CD4-positive, alpha-beta T cell (primary cell): ENCODE data around the gene TUBB3. TPM values are rescaled to one million over a fixed set of nuclear protein-coding genes. Genes with fewer than 3 reads are reported as not detected.

Experiments used
- ATAC-seq: fragments of 200-7000 bp; cut with Tn5 transposase; one replicate; pipeline ENCODE4 v1.10.0; 2022; ENCODE audit warnings: mild to moderate bottlenecking; ENCODE audit not compliant: poor library complexity
- CTCF ChIA-PET: fragments of 350-600 bp; sonication (Branson Sonifier 250); formaldehyde crosslinking; loops from one replicate; lab custom pipeline; 2021; ENCODE audit warnings: antibody characterized with exemption, inconsistent platforms; lab: Charles Lee
- POLR2A ChIA-PET: fragments of 350-600 bp; sonication (Branson Sonifier 250); formaldehyde crosslinking; loops from one replicate; lab custom pipeline; 2021; ENCODE audit warnings: antibody characterized with exemption, inconsistent platforms; lab: Charles Lee
- DNase-seq, 14 experiments: peaks; one replicate each; pipeline ENCODE4 v3.0.0-alpha.2; 2013 to 2020; ENCODE audit warnings: mixed read lengths in 2 of 14
- H3K27ac ChIP-seq, 2 donors: one replicate each; pipeline versions ENCODE4 v1.5.1 to v1.7.0; 2013; ENCODE audit warnings: low read length in 2 of 2, low read depth in 1 of 2, mild to moderate bottlenecking in 1 of 2
- H3K27me3 ChIP-seq, 2 experiments: 1 replicate in 1 of 2; 2 replicates in 1 of 2; pipeline versions ENCODE4 v1.6.1 to v1.7.0; 2013; ENCODE audit warnings: low read length in 2 of 2, control low read depth in 1 of 2, mild to moderate bottlenecking in 1 of 2, moderate library complexity in 1 of 2; ENCODE audit not compliant: insufficient read depth in 2 of 2, control insufficient read depth in 1 of 2
- H3K36me3 ChIP-seq: one replicate; pipeline ENCODE4 v1.6.1; 2013; ENCODE audit warnings: low read length, control low read depth; ENCODE audit not compliant: insufficient read depth
- H3K4me1 ChIP-seq: one replicate; pipeline ENCODE4 v1.6.1; 2013; ENCODE audit warnings: low read length, control low read depth; ENCODE audit not compliant: insufficient read depth
- H3K4me3 ChIP-seq: one replicate; pipeline ENCODE4 v1.5.1; 2013; ENCODE audit warnings: mild to moderate bottlenecking, low read length, moderate library complexity
- H3K9me3 ChIP-seq, 2 experiments: 1 replicate in 1 of 2; 2 replicates in 1 of 2; pipeline versions ENCODE4 v1.6.1 to v1.7.0; 2013; ENCODE audit warnings: low read length in 2 of 2, mild to moderate bottlenecking in 2 of 2, control low read depth in 1 of 2, moderate library complexity in 1 of 2; ENCODE audit not compliant: control insufficient read depth in 1 of 2, insufficient read depth in 1 of 2
- H3K27ac Mint-ChIP-seq: one replicate; pipeline ENCODE4 v1.8.0; 2020; ENCODE audit warnings: mixed read lengths
- H3K27me3 Mint-ChIP-seq: one replicate; pipeline ENCODE4 v1.8.0; 2021; ENCODE audit warnings: mixed read lengths
- H3K36me3 Mint-ChIP-seq: one replicate; pipeline ENCODE4 v1.8.0; 2021; ENCODE audit warnings: low read depth, mixed read lengths
- H3K4me1 Mint-ChIP-seq: one replicate; pipeline ENCODE4 v1.8.0; 2021; ENCODE audit warnings: low read depth, mixed read lengths
- H3K4me3 Mint-ChIP-seq: one replicate; pipeline ENCODE4 v1.8.0; 2020; ENCODE audit warnings: mild to moderate bottlenecking, mixed read lengths
- H3K9me3 Mint-ChIP-seq: one replicate; pipeline ENCODE4 v1.8.0; 2020; ENCODE audit warnings: mixed read lengths
- CTCF ChIP-seq: fragments of 200-600 bp; IDR thresholded peaks from one replicate; pipeline ENCODE4 v1.8.0; 2022; ENCODE audit warnings: antibody characterized with exemption, mild to moderate bottlenecking
- intact Hi-C, 2 experiments: fragments of 100-400 bp; cut with DNase I in 1 of 2; cut with micrococcal nuclease in 1 of 2; formaldehyde crosslinking; loops; one replicate each; pipeline versions ENCODE4 v1.15.1 to v1.9.0; 2023 to 2025; cut with DNase I, micrococcal nuclease
- total RNA-seq, 174 experiments: library from RNA in 2 of 174; stranded (reverse) in 2 of 174; gene quantifications; one replicate each; pipeline ENCODE4 v1.2.3 and lab custom pipeline; 2021 to 2026

The TUBB3 gene
- total RNA-seq, 2 experiments from 2014 or later = 0.78 to 0.88 TPM

- Mint-ChIP-seq H3K4me1 (peaks cover 3% of the 10 kb centered on the region), H3K27ac (no peak overlapping the region), H3K27me3 (peaks cover 17% of the 10 kb centered on the region), H3K36me3 (no peaks in the 10 kb centered on the region), H3K9me3 (no peaks in the 10 kb centered on the region), H3K4me3 (peak overlapping the region; percentile 85)
- TF ChIP-seq CTCF = no peak
- no peaks in the 10 kb centered on the region for H3K9me3 ChIP-seq
- no peak for DNase-seq
- no peak overlapping the region for H3K27ac ChIP-seq
- no peaks in the 10 kb centered on the region for H3K36me3 ChIP-seq
- POLR2A ChIA-PET = no interaction called here
- H3K4me1 ChIP-seq = peaks cover 22% of the 10 kb centered on the region
- peaks cover 11 to 24% of the 10 kb centered on the region in 2 experiments for H3K27me3 ChIP-seq
- peak overlapping the region; percentile 53 for H3K4me3 ChIP-seq
- CTCF ChIA-PET = no interaction called here
- intact Hi-C loops = loop anchor here in 1 of 2 experiments (2.0 kb wide), 1 partner anchor 30 kb away; the partner anchor contains the start of gene MC1R
- no peak for ATAC-seq
These were observed 26.1 kb downstream of the TUBB3 start for GRCh38 chr16:89949121-89949742.

- no peak for TF ChIP-seq CTCF
- Histone ChIP-seq H3K9me3 (no peaks in the 10 kb centered on the region), H3K36me3 (peaks cover under 1% of the 10 kb centered on the region), H3K4me1 (peaks cover 20% of the 10 kb centered on the region), H3K27me3 (peaks cover 11 to 24% of the 10 kb centered on the region in 2 experiments), H3K27ac (no peak overlapping the region), H3K4me3 (peak overlapping the region; percentile 53)
- ChIA-PET CTCF (no interaction called here), POLR2A (no interaction called here)
- H3K4me1 Mint-ChIP-seq = peaks cover 3% of the 10 kb centered on the region
- H3K4me3 Mint-ChIP-seq = peak overlapping the region; percentile 85
- DNase-seq (no peak), ATAC-seq (no peak)
- no peaks in the 10 kb centered on the region for H3K9me3 Mint-ChIP-seq
- no peak overlapping the region for H3K27ac Mint-ChIP-seq
- H3K27me3 Mint-ChIP-seq = peaks cover 14% of the 10 kb centered on the region
- no peaks in the 10 kb centered on the region for H3K36me3 Mint-ChIP-seq
- intact Hi-C loops = loop anchor here in 1 of 2 experiments (2.0 kb wide), 1 partner anchor 31 kb away; the partner anchor contains the start of gene MC1R
These were observed 26.6 kb downstream of the TUBB3 start for GRCh38 chr16:89949756-89950155.

GRCh38 chr16:89951509-89951908 lies 28.4 kb downstream of the TUBB3 start:
- POLR2A ChIA-PET = no interaction called here
- H3K4me1 Mint-ChIP-seq = peaks cover 3% of the 10 kb centered on the region
- peaks cover under 1% of the 10 kb centered on the region for H3K36me3 Mint-ChIP-seq

More at GRCh38 chr16:89951509-89951908, 28.4 kb downstream of the TUBB3 start:
- DNase-seq (no peak), ATAC-seq (no peak)
- H3K4me1 ChIP-seq = peaks cover 20% of the 10 kb centered on the region
- H3K4me3 ChIP-seq = no peak overlapping the region
- intact Hi-C loops = no loop called here
- Mint-ChIP-seq H3K27me3 (peaks cover 6% of the 10 kb centered on the region), H3K4me3 (peak overlapping the region; percentile 84), H3K27ac (no peak overlapping the region), H3K9me3 (no peaks in the 10 kb centered on the region)
- peaks cover under 1 to 9% of the 10 kb centered on the region in 2 experiments for H3K27me3 ChIP-seq
- no peaks in the 10 kb centered on the region for H3K9me3 ChIP-seq
- H3K36me3 ChIP-seq = peaks cover 12% of the 10 kb centered on the region
- CTCF ChIA-PET = no interaction called here
- no peak overlapping the region for H3K27ac ChIP-seq
- TF ChIP-seq CTCF = no peak
